KMS-11 (cell line): Measurements from ENCODE around the gene CEP41.

ENCODE experiments used
- H2AFZ ChIP-seq: fragments of 200-600 bp; sonication (generic); 2 replicates; pipeline ENCODE4 v1.6.1; 2016; ENCODE audit warnings: antibody characterized with exemption, mixed run types, low read depth
- H3K27ac ChIP-seq: fragments of 200-600 bp; sonication (generic); 2 replicates; pipeline ENCODE4 v1.6.1; 2016; ENCODE audit warnings: mild to moderate bottlenecking, mixed run types
- H3K27me3 ChIP-seq: fragments of 200-600 bp; sonication (generic); 2 replicates; pipeline ENCODE4 v1.6.1; 2017; ENCODE audit warnings: mild to moderate bottlenecking, low read depth, mixed run types, moderate library complexity; ENCODE audit not compliant: insufficient read depth
- H3K36me3 ChIP-seq: fragments of 200-600 bp; sonication (generic); 2 replicates; pipeline ENCODE4 v1.6.1; 2017; ENCODE audit warnings: mild to moderate bottlenecking, mixed run types; ENCODE audit not compliant: insufficient read depth
- H3K4me1 ChIP-seq: fragments of 200-600 bp; sonication (generic); 2 replicates; pipeline ENCODE4 v1.6.1; 2016; ENCODE audit warnings: mild to moderate bottlenecking, low read depth, mixed run types; ENCODE audit not compliant: poor library complexity, severe bottlenecking
- H3K4me2 ChIP-seq: fragments of 200-600 bp; sonication (generic); 2 replicates; pipeline ENCODE4 v1.7.0; 2016; ENCODE audit warnings: mild to moderate bottlenecking, mixed run types
- H3K4me3 ChIP-seq: fragments of 200-600 bp; sonication (generic); IDR thresholded peaks from 2 replicates; pipeline ENCODE4 v1.6.1; 2017; ENCODE audit warnings: low read depth, low read length, mixed read lengths; ENCODE audit not compliant: insufficient read depth
- H3K79me2 ChIP-seq: fragments of 200-600 bp; sonication (generic); 2 replicates; pipeline ENCODE4 v1.6.1; 2016; ENCODE audit warnings: low read depth, mixed run types; ENCODE audit not compliant: insufficient read depth
- H3K9ac ChIP-seq: fragments of 200-600 bp; sonication (generic); 2 replicates; pipeline ENCODE4 v1.6.1; 2016; ENCODE audit warnings: mild to moderate bottlenecking, mixed run types
- H4K20me1 ChIP-seq: fragments of 200-600 bp; sonication (generic); 2 replicates; pipeline ENCODE4 v1.6.1; 2016; ENCODE audit warnings: mild to moderate bottlenecking, mixed run types; ENCODE audit not compliant: insufficient read depth
- TF ChIP-seq, protein P1 (sequence below): fragments of 200-600 bp; sonication (generic); conservative IDR thresholded peaks from 2 replicates; pipeline ENCODE4 v1.6.1; 2017; ENCODE audit warnings: low read depth, mild to moderate bottlenecking, antibody characterized with exemption, low read length, moderate library complexity, mixed read lengths

The CEP41 gene

DNA sequence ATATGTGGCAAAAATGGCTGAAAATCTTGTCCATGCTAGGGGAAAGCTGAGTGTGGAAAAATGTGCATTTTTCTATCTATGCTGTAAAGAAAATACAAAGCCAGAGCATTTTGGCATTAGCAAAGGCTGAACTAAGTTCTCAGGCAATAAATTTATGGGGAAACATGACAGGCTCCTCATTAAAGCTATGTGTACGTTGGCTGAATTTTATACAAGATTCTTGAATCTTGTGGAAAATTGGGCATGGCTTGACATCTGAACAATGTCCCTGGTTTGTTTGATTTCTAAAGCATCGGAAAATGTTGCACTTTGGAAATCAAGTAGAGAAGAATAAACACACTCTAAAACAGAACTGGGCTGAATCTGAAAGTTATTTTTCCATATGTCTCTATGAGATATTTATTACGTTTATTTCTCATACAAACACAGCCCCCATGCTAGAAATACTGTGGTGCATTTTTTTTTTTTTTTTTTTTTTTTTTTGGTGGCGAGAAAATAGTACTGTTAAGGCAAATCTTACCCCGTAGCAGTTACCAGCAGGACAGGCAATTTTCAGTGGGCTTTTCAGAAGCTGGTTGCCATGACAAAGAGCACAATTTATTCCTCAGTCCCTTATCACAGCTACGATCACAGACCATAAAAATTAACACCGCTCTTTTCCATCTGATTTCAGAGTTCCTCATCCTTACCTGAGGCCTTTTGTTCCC is 43.6 kb downstream of the CEP41 start:
- H3K9ac ChIP-seq = no peak overlapping the region
- no peak overlapping the region for H2AFZ ChIP-seq
- no peak overlapping the region for H3K27ac ChIP-seq
- H3K4me2 ChIP-seq = no peak overlapping the region
- H3K4me3 ChIP-seq = no peak overlapping the region
- H3K4me1 ChIP-seq = no peaks in the 10 kb centered on the region
- H3K79me2 ChIP-seq = no peaks in the 10 kb centered on the region
- H3K36me3 ChIP-seq = no peaks in the 10 kb centered on the region
- TF ChIP-seq, protein P1, sequence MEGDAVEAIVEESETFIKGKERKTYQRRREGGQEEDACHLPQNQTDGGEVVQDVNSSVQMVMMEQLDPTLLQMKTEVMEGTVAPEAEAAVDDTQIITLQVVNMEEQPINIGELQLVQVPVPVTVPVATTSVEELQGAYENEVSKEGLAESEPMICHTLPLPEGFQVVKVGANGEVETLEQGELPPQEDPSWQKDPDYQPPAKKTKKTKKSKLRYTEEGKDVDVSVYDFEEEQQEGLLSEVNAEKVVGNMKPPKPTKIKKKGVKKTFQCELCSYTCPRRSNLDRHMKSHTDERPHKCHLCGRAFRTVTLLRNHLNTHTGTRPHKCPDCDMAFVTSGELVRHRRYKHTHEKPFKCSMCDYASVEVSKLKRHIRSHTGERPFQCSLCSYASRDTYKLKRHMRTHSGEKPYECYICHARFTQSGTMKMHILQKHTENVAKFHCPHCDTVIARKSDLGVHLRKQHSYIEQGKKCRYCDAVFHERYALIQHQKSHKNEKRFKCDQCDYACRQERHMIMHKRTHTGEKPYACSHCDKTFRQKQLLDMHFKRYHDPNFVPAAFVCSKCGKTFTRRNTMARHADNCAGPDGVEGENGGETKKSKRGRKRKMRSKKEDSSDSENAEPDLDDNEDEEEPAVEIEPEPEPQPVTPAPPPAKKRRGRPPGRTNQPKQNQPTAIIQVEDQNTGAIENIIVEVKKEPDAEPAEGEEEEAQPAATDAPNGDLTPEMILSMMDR = no peak
- H4K20me1 ChIP-seq = no peaks in the 10 kb centered on the region
- no peaks in the 10 kb centered on the region for H3K27me3 ChIP-seq

DNA sequence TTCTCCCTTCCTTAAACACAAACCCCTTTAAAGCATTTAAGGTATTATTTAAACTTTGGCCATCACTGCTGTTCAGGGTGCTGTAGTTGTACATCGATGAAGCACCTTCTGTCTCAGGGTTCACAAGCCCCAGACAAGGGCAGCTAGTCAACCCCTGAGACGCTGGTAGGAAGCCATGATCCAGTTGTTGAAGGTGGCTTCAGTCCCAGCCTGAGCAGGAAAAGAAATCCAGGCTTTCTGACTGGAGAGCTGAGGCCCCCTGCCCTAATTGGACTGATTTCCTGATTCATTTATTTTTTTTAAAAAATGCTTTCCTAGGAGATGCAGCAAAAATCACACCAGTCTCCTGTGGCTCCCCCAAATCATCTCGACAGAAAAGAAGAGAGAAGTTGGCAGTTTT is 44.7 kb downstream of the CEP41 start:
- H3K27me3 ChIP-seq = no peaks in the 10 kb centered on the region
- H3K4me3 ChIP-seq = no peak overlapping the region
- no peak overlapping the region for H3K4me2 ChIP-seq
- no peak overlapping the region for H3K27ac ChIP-seq
- no peaks in the 10 kb centered on the region for H4K20me1 ChIP-seq
- H3K4me1 ChIP-seq = no peaks in the 10 kb centered on the region
- no peak overlapping the region for H3K9ac ChIP-seq
- no peaks in the 10 kb centered on the region for H3K79me2 ChIP-seq
- no peak overlapping the region for H2AFZ ChIP-seq
- H3K36me3 ChIP-seq = no peaks in the 10 kb centered on the region
- TF ChIP-seq, protein P1 = no peak

GRCh38 chr7:130395421-130395820 is 45.4 kb downstream of the CEP41 start:
- TF ChIP-seq, protein P1 = no peak
- Histone ChIP-seq H3K4me2 (no peak overlapping the region), H3K4me3 (no peak overlapping the region), H4K20me1 (no peaks in the 10 kb centered on the region), H3K9ac (no peak overlapping the region), H3K79me2 (no peaks in the 10 kb centered on the region), H3K27me3 (no peaks in the 10 kb centered on the region), H2AFZ (no peak overlapping the region), H3K27ac (no peak overlapping the region), H3K36me3 (no peaks in the 10 kb centered on the region), H3K4me1 (no peaks in the 10 kb centered on the region)

- H3K27ac ChIP-seq = no peak overlapping the region
- H3K79me2 ChIP-seq = no peaks in the 10 kb centered on the region
- H3K4me3 ChIP-seq = no peak overlapping the region
- H3K9ac ChIP-seq = no peak overlapping the region
- H3K36me3 ChIP-seq = no peaks in the 10 kb centered on the region
- no peaks in the 10 kb centered on the region for H4K20me1 ChIP-seq
- H3K4me1 ChIP-seq = no peaks in the 10 kb centered on the region
- TF ChIP-seq, protein P1 = no peak
- H2AFZ ChIP-seq = no peak overlapping the region
- no peak overlapping the region for H3K4me2 ChIP-seq
- H3K27me3 ChIP-seq = no peaks in the 10 kb centered on the region
Measured at GRCh38 chr7:130394421-130395195, 46.2 kb downstream of the CEP41 start.
